Measurements from ENCODE around the gene MTUS2. TPM values are rescaled to one million over a fixed set of nuclear protein-coding genes. Genes with fewer than 3 reads are reported as not detected.

Gene MTUS2
- total and polyA plus RNA-seq, 4 donors: under 0.01 to 0.70 (median 0.15) TPM

GRCh38 chr13:28967029-28967915, 147.1 kb downstream of the MTUS2 start:
- Histone ChIP-seq H3K27ac (ENCODE audit: low read depth in 1 of 2, low read length in 2 of 2) (no peak overlapping the region), H3K9me3 (ENCODE audit: control insufficient read depth in 4 of 4, low read length in 3 of 4) (no peaks in the 10 kb centered on the region), H3K27me3 (ENCODE audit: control insufficient read depth in 4 of 4, insufficient read depth in 4 of 4, low read length in 3 of 4) (no peaks in the 10 kb centered on the region), H3K9ac (ENCODE audit: low read depth in 1 of 2, low read length in 2 of 2) (no peak overlapping the region), H3K4me1 (ENCODE audit: control insufficient read depth in 4 of 4, insufficient read depth in 4 of 4, low read length in 3 of 4) (peaks cover 0 to 2% (median 0%) of the 10 kb centered on the region in 4 donors), H3K4me3 (ENCODE audit: low read depth in 1 of 3, low read length in 3 of 3) (no peak overlapping the region), H3K36me3 (ENCODE audit: control insufficient read depth in 4 of 4, insufficient read depth in 3 of 4, low read depth in 1 of 4, low read length in 3 of 4) (no peaks in the 10 kb centered on the region)
- WGBS: 85% methylated on average over 4 of the region's 4 CpGs
- TF ChIP-seq HNF4A (conservative IDR thresholded peaks at IDR 0.05): no peak
- no peak for TF ChIP-seq NR2F2 (IDR thresholded peaks at IDR 0.05)
- no peak for TF ChIP-seq FOXA2 (IDR thresholded peaks at IDR 0.05)
- TF ChIP-seq SP1 (IDR thresholded peaks at IDR 0.05): no peak
- no peak for TF ChIP-seq ATF3 (IDR thresholded peaks at IDR 0.05)
- TF ChIP-seq FOXA1 (IDR thresholded peaks at IDR 0.05): no peak
- TF ChIP-seq RXRA (IDR thresholded peaks at IDR 0.05): no peak
- TF ChIP-seq, protein P1, sequence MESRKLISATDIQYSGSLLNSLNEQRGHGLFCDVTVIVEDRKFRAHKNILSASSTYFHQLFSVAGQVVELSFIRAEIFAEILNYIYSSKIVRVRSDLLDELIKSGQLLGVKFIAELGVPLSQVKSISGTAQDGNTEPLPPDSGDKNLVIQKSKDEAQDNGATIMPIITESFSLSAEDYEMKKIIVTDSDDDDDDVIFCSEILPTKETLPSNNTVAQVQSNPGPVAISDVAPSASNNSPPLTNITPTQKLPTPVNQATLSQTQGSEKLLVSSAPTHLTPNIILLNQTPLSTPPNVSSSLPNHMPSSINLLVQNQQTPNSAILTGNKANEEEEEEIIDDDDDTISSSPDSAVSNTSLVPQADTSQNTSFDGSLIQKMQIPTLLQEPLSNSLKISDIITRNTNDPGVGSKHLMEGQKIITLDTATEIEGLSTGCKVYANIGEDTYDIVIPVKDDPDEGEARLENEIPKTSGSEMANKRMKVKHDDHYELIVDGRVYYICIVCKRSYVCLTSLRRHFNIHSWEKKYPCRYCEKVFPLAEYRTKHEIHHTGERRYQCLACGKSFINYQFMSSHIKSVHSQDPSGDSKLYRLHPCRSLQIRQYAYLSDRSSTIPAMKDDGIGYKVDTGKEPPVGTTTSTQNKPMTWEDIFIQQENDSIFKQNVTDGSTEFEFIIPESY (IDR thresholded peaks at IDR 0.05): no peak
- TF ChIP-seq, protein P2, sequence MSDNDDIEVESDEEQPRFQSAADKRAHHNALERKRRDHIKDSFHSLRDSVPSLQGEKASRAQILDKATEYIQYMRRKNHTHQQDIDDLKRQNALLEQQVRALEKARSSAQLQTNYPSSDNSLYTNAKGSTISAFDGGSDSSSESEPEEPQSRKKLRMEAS (IDR thresholded peaks at IDR 0.05): no peak
- TF ChIP-seq GABPA (IDR thresholded peaks at IDR 0.05 in 1 of 2, conservative IDR thresholded peaks at IDR 0.05 in 1 of 2): no peak
- TF ChIP-seq EGR1 (IDR thresholded peaks at IDR 0.05; ENCODE audit: low read depth in 2 of 2): no peak
- no peak for DNase-seq (ENCODE audit: low spot score)

- H3K36me3 ChIP-seq (ENCODE audit: control insufficient read depth in 4 of 4, insufficient read depth in 3 of 4, low read depth in 1 of 4, low read length in 3 of 4): no peaks in the 10 kb centered on the region
- no peak overlapping the region for H3K9ac ChIP-seq (ENCODE audit: low read depth in 1 of 2, low read length in 2 of 2)
- H3K27ac ChIP-seq (ENCODE audit: low read depth in 1 of 2, low read length in 2 of 2): no peak overlapping the region
- TF ChIP-seq FOXA2 (IDR thresholded peaks at IDR 0.05) (no peak), YY1 (IDR thresholded peaks at IDR 0.05) (no peak), SP1 (IDR thresholded peaks at IDR 0.05) (no peak), NR2F2 (IDR thresholded peaks at IDR 0.05) (no peak), JUND (IDR thresholded peaks at IDR 0.05) (no peak), FOXA1 (IDR thresholded peaks at IDR 0.05) (no peak)
- TF ChIP-seq, protein P2 (IDR thresholded peaks at IDR 0.05): no peak
- H3K4me1 ChIP-seq (ENCODE audit: control insufficient read depth in 4 of 4, insufficient read depth in 4 of 4, low read length in 3 of 4): peaks cover 0 to under 1% (median under 1%) of the 10 kb centered on the region in 4 donors
- H3K9me3 ChIP-seq (ENCODE audit: control insufficient read depth in 4 of 4, low read length in 3 of 4): no peaks in the 10 kb centered on the region
- WGBS: 84% methylated on average over 1 of the region's 1 CpG
- no peaks in the 10 kb centered on the region for H3K27me3 ChIP-seq (ENCODE audit: control insufficient read depth in 4 of 4, insufficient read depth in 4 of 4, low read length in 3 of 4)
- H3K4me3 ChIP-seq (ENCODE audit: low read depth in 1 of 3, low read length in 3 of 3): no peak overlapping the region
- no peak for DNase-seq (ENCODE audit: low spot score)
Measured at GRCh38 chr13:28976195-28976594, 156.1 kb downstream of the MTUS2 start.

GRCh38 chr13:28976636-28977035, 156.5 kb downstream of the MTUS2 start:
- no peak overlapping the region for H3K27ac ChIP-seq (ENCODE audit: low read depth in 1 of 2, low read length in 2 of 2)
- no peak overlapping the region for H3K9ac ChIP-seq (ENCODE audit: low read depth in 1 of 2, low read length in 2 of 2)
- no peaks in the 10 kb centered on the region for H3K36me3 ChIP-seq (ENCODE audit: control insufficient read depth in 4 of 4, insufficient read depth in 3 of 4, low read depth in 1 of 4, low read length in 3 of 4)
- TF ChIP-seq ATF3 (IDR thresholded peaks at IDR 0.05): no peak
- TF ChIP-seq HNF4G (IDR thresholded peaks at IDR 0.05): no peak
- TF ChIP-seq, protein P1 (IDR thresholded peaks at IDR 0.05): no peak
- no peak for TF ChIP-seq YY1 (IDR thresholded peaks at IDR 0.05)
- no peaks in the 10 kb centered on the region for H3K9me3 ChIP-seq (ENCODE audit: control insufficient read depth in 4 of 4, low read length in 3 of 4)
- no peak overlapping the region for H3K4me3 ChIP-seq (ENCODE audit: low read depth in 1 of 3, low read length in 3 of 3)
- no peak for DNase-seq (ENCODE audit: low spot score)
- H3K4me1 ChIP-seq (ENCODE audit: control insufficient read depth in 4 of 4, insufficient read depth in 4 of 4, low read length in 3 of 4): peaks cover 0 to 5% (median 5%) of the 10 kb centered on the region in 4 donors
- H3K27me3 ChIP-seq (ENCODE audit: control insufficient read depth in 4 of 4, insufficient read depth in 4 of 4, low read length in 3 of 4): no peaks in the 10 kb centered on the region
